LNCaP clone FGC (cell line): ENCODE results near the gene FBN3.
"Not testable (repeated sequence)": the region's sequence is repeated elsewhere in the genome, so short reads cannot be mapped to it uniquely, and the experiment has no call there.

Source experiments
- DNase-seq: peaks from one replicate; pipeline ENCODE4 v3.0.0-alpha.2; 2011; ENCODE audit warnings: low read depth
- H3K4me3 ChIP-seq: 2 replicates; pipeline ENCODE4 v1.5.1; 2011; ENCODE audit warnings: mild to moderate bottlenecking, low read depth, low read length, control low read depth
- TF ChIP-seq, protein P1 (sequence below): IDR thresholded peaks from 2 replicates; pipeline ENCODE4 v1.5.1; 2012; ENCODE audit warnings: mild to moderate bottlenecking; ENCODE audit not compliant: control insufficient read depth, insufficient read depth; ENCODE audit errors: extremely low read depth

Gene FBN3

DNA sequence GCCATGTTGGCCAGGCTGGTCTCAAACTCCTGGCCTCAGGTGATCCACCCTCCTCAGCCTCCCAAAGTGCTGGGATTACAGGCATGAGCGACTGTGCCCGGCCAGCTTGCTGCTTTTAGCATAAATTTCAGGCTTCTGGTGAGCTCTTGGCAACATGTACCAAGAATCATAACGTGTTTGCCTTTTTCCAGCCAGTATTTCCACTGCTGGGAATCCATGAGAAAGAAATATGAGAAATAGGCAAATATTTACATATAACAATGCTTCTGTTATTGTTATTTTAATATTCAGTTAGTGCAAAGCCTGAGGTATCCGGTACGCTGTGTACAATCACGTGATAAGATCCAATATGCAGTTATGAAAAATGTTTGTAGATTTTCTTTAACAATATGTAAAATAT lies 30.6 kb upstream of the FBN3 start:
- TF ChIP-seq, protein P1, sequence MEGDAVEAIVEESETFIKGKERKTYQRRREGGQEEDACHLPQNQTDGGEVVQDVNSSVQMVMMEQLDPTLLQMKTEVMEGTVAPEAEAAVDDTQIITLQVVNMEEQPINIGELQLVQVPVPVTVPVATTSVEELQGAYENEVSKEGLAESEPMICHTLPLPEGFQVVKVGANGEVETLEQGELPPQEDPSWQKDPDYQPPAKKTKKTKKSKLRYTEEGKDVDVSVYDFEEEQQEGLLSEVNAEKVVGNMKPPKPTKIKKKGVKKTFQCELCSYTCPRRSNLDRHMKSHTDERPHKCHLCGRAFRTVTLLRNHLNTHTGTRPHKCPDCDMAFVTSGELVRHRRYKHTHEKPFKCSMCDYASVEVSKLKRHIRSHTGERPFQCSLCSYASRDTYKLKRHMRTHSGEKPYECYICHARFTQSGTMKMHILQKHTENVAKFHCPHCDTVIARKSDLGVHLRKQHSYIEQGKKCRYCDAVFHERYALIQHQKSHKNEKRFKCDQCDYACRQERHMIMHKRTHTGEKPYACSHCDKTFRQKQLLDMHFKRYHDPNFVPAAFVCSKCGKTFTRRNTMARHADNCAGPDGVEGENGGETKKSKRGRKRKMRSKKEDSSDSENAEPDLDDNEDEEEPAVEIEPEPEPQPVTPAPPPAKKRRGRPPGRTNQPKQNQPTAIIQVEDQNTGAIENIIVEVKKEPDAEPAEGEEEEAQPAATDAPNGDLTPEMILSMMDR: no peak
- DNase-seq: peak; percentile 87
- no peak overlapping the region for H3K4me3 ChIP-seq

DNA sequence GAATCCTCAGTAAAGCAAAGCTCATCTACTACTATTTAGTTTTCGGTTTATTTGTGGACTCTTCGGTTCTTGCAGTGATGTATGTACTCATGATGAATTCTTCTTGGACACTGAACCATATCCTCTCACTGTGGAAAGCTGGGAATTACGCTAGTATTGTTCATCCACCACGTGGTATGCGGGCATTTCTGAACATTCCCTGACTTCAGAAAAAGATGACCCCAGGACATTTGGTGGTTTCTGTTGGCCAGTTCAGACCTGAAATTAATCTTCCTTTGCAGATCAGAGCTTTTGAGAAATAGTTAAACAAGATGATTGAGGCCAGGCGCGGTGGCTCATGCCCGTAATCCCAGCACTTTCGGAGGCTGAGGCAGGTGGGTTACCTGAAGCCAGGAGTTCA lies 25.3 kb upstream of the FBN3 start:
- TF ChIP-seq, protein P1: no peak

DNA sequence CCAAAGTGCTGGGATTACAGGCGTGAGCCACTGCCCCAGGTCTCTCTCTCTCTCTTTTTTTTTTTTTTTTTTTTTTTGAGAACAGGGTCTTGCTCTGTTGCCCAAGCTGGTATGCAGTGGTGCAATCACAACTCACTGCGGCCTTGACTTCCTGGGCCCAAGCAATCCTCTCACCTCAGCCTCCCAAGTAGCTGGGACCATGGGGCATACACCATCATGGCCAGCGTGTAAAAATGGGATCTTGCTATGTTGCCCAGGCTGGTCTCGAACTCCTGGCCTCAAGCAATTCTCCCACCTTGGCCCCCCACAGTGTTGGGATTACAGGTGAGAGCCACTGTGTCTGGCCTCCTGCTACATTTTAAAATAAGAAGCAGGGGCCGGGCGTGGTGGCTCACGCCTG lies 19.1 kb upstream of the FBN3 start:
- no peak overlapping the region for H3K4me3 ChIP-seq
- DNase-seq: no peak
- TF ChIP-seq, protein P1: no peak

More for the DNA sequence above, 25.3 kb upstream of the FBN3 start:
- no peak for DNase-seq
- H3K4me3 ChIP-seq: no peak overlapping the region

DNA sequence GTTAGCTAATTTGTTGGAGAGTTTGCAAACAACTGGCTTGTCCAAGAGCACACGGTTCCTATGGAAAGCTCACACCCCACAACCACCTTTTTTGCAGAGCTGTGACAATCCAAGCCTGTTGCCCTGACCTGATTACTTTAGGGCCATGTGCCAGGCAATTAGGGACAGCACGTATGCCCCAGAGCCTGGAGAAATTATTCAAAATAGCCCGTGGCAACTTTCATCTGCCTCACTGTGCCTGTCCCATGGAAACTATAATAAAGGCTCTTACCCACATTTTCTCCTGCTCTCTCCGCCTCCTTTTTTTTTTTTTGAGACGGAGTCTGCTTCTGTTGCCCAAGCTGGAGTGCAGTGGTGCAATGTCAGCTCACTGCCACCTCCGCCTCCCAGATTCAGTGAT lies 18.6 kb upstream of the FBN3 start:
- H3K4me3 ChIP-seq: no peak overlapping the region
- no peak for DNase-seq
- TF ChIP-seq, protein P1: no peak

DNA sequence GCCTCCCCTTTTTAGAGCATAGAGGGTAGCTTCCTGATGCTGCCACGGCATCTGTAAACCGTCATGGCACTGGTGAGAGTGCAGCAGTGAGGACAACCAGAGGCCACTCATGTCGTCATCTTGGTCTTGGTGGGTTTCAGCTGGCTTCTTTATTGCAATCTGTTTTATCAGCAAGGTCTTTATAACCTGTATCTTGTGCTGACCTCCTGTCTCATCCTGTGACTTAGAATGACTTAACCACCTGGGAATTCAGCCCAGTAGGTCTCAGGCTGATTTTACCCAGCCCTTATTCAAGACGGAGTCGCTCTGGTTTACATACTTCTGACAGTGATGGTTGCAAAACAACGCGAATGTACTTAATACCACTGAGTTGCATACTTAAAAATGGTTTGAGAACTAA lies 14.4 kb upstream of the FBN3 start:
- TF ChIP-seq, protein P1: no peak
- H3K4me3 ChIP-seq: no peak overlapping the region
- no peak for DNase-seq

DNA sequence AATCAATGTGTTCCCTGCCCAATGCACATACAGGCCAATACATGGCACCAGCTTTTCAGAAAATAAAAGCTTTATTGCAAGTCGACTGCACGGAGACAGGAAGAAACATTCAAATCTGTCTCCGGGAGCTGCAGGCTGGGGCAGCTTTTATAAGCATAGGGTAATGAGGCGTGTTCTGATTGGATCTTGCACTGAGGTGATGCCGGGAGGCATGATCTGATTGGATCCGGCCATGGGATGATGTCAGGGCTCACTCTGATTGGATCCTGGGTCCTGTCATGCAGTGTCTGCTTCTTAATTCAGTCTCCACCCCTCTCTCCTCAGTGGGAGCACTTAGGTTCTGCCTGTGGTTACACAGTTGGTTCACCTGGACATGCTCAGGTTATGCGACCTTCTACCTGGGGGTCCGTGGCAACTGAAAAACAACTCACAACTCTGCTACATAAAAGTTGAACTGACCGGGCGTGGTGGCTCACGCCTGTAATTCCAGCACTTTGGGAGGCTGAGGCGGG lies 11.8 kb upstream of the FBN3 start:
- DNase-seq: peak; percentile 7
- H3K4me3 ChIP-seq: no peak overlapping the region
- TF ChIP-seq, protein P1: no peak

DNA sequence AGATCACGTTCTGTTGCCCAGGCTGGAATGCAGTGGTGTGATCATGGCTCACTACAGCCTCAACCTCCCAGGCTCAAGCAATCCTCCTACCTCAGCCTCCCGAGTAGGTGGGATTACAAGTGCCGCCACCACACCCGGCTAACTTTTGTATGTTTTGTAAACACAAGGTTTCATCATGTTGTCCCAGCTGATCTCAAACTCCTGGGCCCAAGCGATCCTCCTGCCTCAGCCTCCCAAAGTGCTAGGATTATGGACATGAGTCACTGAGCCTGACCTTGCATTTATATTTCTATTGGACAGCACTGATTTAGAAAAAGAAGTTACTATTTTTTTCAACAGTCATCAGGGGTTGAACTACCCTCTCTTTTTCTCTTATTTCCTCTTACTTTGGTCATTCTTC lies 9.9 kb upstream of the FBN3 start:
- H3K4me3 ChIP-seq, DNase-seq: not testable (repeated sequence)

DNA sequence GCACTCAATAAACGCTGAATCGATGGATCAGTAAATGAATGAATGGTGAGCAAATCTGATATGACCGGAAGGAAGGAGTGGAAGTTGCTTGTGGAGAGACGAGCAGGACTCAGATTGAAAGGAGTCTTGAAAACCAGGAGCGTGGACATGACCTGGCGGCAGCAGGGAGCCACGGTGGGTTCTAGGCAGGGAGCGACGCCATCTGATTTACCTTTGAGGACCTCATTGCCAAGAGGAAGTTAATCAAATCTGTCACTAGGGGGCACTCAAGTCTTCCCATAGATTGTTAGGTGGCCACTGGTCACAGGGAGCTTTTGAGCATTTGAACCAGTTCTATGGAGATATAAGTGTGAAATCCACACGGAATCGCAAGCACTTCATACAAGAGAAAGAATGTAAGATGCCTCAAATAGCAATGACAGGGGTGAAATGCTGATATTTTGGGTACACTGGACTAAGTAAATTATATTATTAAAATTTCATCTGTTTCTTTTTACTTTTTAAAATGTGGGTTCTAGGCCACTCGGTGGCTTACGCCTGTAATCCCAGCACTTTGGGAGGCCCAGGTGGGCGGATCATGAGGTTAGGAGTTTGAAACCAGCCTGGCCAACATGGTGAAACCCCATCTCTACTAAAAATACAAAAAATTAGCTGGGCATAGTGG lies 9.2 kb upstream of the FBN3 start:
- H3K4me3 ChIP-seq: no peak overlapping the region
- peak; percentile 74 for DNase-seq
- TF ChIP-seq, protein P1: peak; percentile 82
